Breast epithelium (tissue), 3 donors: Measurements from ENCODE around the gene ZNF175.

Experiments used
- CTCF ChIP-seq, 3 donors: fragments of 450-650 bp; IDR thresholded peaks; one replicate each; pipeline ENCODE4 v1.5.1; 2016 to 2017; ENCODE audit warnings: antibody characterized with exemption in 3 of 3, mild to moderate bottlenecking in 3 of 3, moderate library complexity in 3 of 3
- POLR2AphosphoS5 ChIP-seq, 3 donors: sonication (generic); formaldehyde crosslinking; IDR thresholded peaks; one replicate each; pipeline ENCODE4 v1.6.1; 2017; ENCODE audit warnings: antibody characterized with exemption in 3 of 3

- TF ChIP-seq CTCF (IDR thresholded peaks at IDR 0.05) (peak in 2 of 3 donors; percentile 40 to 48), POLR2AphosphoS5 (IDR thresholded peaks at IDR 0.05) (no peak)
Observed at GRCh38 chr19:51607920-51608562, 37.0 kb downstream of the ZNF175 start.
